ENCODE results near the gene TOMM5. TPM values are rescaled to one million over a fixed set of nuclear protein-coding genes. Genes with fewer than 3 reads are reported as not detected.

The TOMM5 gene
- total RNA-seq, 1 donor from 2014 or later: 59.4 TPM

- ATAC-seq (ENCODE audit: poor library complexity): no peak
- intact Hi-C loops (cut with DNase I): no loop called here
- DNase-seq: no peak
Observed at GRCh38 chr9:37541465-37541864, 50.9 kb downstream of the TOMM5 start.

GRCh38 chr9:37540634-37541033, 51.8 kb downstream of the TOMM5 start:
- ATAC-seq (ENCODE audit: poor library complexity) (peak; percentile 89), DNase-seq (peak; percentile 67)
- intact Hi-C loops (cut with DNase I): no loop called here

GRCh38 chr9:37539634-37540033, 52.8 kb downstream of the TOMM5 start:
- no peak for ATAC-seq (ENCODE audit: poor library complexity)
- intact Hi-C loops (cut with DNase I): no loop called here
- DNase-seq: no peak

Other genes starting within 250 kb of the TOMM5 start
- 109 TPM for gene GRHPR, start 169.9 kb downstream of the TOMM5 start, total RNA-seq
- 4.4 TPM for gene ZBTB5, start 127.1 kb downstream of the TOMM5 start, total RNA-seq
- 10.2 TPM for gene POLR1E, start 106.6 kb downstream of the TOMM5 start, total RNA-seq
- 6.2 TPM for gene FBXO10, start 16.2 kb downstream of the TOMM5 start, total RNA-seq
- gene FRMPD1, start 58.4 kb upstream of the TOMM5 start, total RNA-seq: 1.6 TPM
- gene TRMT10B, start 161.2 kb upstream of the TOMM5 start, total RNA-seq: 3.7 TPM
- 18.6 TPM for gene EXOSC3, start 192.5 kb upstream of the TOMM5 start, total RNA-seq
- 14.8 TPM for gene DCAF10, start 208.2 kb upstream of the TOMM5 start, total RNA-seq

Data from Right ventricle myocardium superior (tissue), 1 donor.